ENCODE measurements around the gene MRTFB. TPM values are rescaled to one million over a fixed set of nuclear protein-coding genes. Genes with fewer than 3 reads are reported as not detected.
"Not testable (repeated sequence)": the region's sequence is repeated elsewhere in the genome, so short reads cannot be mapped to it uniquely, and the experiment has no call there.

The MRTFB gene
- total RNA-seq (2014; rRNA removed; shearing (Covaris generic)): 2.6 and 5.1 TPM in 2 replicates
- polyA plus RNA-seq (2015; cell fraction: cytosol; rRNA removed): 4.1 and 4.6 TPM in 2 replicates
- polyA plus RNA-seq (2015; cell fraction: nucleus; rRNA removed): 12.9 and 20.9 TPM in 2 replicates

DNA sequence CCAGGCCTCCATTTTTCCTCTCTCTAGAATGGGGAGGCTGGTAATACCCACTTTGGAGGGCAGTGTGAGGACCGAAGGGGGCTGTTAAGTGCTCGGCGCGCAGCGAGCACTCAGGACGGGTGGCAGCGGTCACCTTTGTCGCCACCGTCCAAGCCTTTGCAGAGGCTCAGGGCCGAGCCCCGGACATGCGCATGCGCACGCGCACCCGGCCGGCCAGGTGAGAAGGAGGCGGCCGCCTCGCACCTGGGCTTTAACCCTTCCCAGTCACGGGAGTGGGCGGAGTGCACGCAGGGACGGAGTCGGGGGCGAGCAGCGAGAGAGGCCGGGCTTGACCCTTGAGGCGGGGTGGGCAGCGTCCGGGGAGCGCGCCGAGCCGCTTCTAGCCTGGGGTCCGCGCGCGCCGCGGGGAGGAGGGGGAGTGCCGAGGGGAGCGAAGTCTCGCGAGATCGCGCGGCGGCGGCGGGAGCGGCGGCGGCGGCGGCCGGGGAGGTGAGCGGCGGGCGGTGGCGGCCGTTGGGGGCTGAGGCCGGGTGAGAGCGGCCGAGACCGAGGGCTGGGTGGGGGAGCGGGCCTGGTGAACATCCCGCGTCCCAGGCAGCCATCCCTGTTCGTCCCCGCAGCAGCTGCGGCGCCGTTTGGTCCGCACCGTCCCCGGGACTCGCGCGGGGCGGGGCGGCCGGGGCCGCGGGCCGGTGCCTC, at the start of gene MRTFB:
TSS of gene MRTFB (plus strand) at position 443 of the 699 bp plus-strand sequence. CDS start 69,288 bp downstream, outside the sequence.
- peak; percentile 37 for DNase-seq (ENCODE audit: low read depth)

DNA sequence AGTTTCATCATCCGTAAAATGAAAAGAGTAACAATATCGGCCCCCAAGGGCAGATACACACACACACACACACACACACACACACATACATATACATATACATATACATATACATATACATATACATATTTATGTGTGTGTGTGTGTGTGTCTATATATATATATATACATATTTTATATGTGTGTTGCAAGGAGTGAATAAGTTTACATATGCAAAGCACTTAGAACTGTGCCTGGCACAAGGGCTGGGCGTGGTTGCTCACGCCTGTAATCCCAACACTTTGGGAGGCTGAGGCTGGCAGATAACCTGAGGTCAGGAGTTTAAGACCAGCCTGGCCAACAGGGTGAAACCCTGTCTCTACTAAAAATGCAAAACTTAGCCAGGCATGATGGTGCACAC, 47.6 kb upstream of the MRTFB start:
- not testable (repeated sequence) for DNase-seq (ENCODE audit: low read depth)

DNA sequence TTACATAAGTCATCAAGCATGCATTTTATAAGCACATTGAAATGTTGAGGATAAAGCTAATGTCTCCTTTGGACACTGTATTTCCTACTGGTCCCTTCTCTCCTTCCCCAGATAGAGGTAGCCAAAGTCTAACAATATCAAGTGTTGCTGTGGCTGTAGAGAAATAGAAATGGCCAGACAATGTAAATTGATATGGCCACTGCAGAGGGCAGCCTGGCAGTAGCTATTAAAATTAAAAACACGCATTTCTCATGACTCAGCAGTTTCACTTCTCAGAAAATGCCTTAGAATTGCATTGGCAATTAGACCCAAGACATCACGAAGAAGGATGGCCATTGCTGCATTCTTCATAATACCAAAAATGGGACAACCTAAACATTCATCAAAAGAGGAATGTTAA, 46.8 kb upstream of the MRTFB start:
- DNase-seq (ENCODE audit: low read depth): peak; percentile 8

DNA sequence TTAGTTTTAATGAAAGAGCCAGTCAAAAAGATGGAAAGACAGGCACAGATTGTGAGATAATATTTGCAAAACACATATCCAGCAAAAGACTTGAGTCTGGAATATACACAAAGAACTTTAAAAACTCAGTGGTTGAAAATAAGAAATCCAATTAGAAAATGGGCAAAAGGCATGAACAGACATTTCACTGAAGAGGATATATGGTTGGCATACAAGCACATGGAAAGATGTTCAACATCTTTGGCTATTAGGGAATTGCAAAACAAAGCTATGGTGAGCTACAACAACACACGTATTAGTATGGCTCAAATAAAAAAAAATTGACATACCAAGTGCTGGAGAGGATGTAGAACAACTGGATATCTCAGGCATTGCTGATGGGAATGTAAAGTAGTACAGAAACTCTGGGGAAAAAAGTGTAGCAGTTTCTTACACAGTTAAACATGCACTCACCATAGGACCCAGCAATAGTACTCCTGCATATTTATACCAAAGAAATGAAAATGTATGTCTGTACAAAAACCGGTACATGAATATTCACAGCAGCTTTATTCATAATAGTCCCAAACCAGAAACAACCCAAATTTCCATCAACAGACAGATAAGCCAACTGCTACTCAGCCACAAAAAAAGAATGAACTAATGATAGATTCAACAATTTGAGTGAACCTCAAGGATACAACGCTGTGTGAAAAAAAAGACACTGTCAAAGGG, 44.4 kb upstream of the MRTFB start:
- DNase-seq (ENCODE audit: low read depth): no peak

GRCh38 chr16:14028202-14028601, 42.9 kb upstream of the MRTFB start:
- no peak for DNase-seq (ENCODE audit: low read depth)

GRCh38 chr16:14029658-14030057, 41.5 kb upstream of the MRTFB start:
- DNase-seq (ENCODE audit: low read depth): no peak

DNA sequence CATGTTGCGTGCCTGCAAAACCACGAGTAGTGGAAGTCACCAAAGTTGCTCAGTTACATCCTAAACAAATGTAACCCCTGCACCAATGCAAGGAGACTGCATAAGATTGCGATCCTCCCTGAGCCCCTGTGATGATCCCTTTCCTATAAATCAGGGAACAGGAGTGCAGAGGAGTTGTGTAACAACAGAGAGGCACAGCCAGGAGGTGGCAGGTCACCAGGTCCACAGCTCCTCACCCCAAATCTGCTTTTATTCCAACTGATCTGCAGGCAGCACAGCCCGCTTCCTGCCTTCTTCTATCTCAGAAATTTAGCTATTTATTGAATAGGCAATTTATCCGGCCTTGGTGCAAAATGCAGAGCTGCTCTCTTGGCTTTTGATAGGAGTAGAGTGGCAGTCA, 36.0 kb upstream of the MRTFB start:
- DNase-seq (ENCODE audit: low read depth): no peak

DNA sequence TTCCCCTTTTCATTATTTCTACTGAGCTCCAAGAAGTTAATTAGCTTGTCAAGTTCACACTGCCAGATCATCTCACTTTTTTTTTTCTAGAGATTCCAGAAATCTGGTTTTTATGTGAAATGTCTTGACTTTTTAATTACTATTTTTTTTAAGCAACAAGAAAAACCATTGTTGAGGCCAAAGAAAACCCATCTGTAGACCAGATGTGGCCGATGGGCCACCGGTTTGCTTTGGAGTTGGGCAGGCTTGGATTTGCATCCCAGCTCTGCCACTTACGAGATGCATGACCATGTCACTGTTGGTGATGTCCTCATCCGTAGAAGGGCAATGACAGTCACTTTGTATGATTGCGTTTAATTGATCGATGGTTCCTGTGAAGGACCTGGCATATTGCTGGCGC, 34.2 kb upstream of the MRTFB start:
- DNase-seq (ENCODE audit: low read depth): no peak

GRCh38 chr16:14037960-14038359, 33.2 kb upstream of the MRTFB start:
- no peak for DNase-seq (ENCODE audit: low read depth)

DNA sequence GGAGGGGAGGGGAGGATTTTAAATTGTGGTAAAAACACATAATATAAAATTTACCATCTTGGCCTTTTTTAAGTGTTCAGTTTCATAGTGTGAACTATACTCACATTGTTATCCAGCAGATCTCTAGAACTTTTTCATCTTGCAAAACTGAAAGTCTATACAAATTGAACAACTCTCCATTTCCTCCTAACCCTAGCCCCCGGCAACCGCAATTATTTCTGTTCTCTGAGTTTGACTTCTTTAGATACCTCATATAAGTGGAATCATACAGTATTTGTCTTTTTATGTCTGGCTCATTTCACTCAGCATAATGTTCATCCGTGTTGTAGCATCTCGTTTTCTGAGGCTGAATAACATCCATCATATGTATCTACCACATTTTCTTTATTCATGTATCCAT, 30.0 kb upstream of the MRTFB start:
- DNase-seq (ENCODE audit: low read depth): no peak

DNA sequence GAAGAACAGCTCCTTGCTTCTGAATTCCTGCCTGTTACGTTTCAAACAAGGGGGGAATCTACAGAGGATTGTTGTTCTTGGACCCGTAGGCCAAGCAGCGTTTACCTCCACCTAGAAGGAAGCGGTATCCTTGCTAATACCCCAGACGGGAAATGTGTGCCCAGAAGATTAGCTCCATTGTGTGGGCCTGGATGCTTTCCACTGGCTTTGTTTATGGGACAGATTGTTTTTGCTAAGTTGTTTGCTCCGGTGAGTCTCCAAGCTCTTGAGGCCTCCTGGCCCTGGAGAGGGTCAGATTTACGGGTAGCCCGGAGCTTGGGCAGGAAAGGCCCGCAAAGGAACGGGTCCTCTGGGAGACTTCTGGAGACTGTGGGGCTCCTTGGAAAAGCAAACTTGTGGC, 28.4 kb upstream of the MRTFB start:
- DNase-seq (ENCODE audit: low read depth): no peak

- DNase-seq (ENCODE audit: low read depth): no peak
These were observed 27.8 kb upstream of the MRTFB start for GRCh38 chr16:14043278-14043677.

DNA sequence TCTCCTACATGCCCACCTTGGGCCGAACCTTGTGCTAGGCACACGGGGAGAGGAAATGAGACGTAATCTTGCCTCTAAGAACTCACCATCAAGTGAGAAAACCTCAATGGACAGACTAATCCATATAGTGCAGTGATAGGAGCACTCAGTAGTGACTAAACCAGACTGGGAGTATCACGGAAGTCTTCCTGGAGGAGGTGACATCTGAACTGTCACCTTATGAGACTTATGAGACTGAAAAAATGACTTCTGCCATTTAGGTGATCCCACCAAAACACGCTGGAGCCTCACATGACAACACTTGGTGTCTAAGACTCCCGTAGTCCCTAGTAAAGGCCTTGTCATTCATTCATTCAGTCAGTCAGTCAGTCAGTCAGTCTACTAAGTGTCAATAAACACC, 27.3 kb upstream of the MRTFB start:
- DNase-seq (ENCODE audit: low read depth): no peak

DNA sequence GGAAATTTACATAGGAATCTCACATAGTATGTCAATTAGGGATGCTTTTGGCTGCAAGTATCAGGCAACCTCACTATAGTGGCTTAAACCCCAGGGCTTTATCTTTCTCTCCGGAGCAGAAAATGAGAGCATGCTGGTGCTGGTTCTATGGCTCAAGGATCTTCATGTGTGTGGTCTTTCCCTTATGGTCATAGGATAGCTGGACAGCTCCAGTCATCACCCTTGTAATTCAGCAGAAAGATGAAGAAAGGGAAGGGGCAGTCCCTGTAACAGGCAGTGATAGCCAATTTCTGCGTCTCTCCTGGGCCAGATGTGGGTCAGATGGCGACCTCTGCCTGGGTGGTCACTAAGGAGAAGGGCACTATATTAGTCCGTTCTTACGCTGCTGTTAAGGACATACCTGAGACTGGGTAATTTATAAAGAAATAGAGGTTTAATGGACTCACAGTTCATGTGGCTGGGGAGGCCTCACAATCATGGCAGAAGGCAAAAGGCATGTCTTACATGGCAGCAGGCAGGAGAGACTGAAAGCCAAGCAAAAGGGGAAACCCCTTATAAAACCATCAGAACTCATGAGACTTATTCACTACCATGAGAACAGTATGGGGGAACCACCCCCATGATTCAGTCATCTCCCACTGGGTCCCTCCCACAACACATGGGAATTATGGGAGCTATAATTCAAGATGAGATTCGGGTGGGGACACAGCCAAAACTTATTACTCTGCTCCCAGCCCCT, 23.8 kb upstream of the MRTFB start:
- not testable (repeated sequence) for DNase-seq (ENCODE audit: low read depth)

GRCh38 chr16:14050291-14051027, 20.7 kb upstream of the MRTFB start:
- peak; percentile 18 for DNase-seq (ENCODE audit: low read depth)

DNA sequence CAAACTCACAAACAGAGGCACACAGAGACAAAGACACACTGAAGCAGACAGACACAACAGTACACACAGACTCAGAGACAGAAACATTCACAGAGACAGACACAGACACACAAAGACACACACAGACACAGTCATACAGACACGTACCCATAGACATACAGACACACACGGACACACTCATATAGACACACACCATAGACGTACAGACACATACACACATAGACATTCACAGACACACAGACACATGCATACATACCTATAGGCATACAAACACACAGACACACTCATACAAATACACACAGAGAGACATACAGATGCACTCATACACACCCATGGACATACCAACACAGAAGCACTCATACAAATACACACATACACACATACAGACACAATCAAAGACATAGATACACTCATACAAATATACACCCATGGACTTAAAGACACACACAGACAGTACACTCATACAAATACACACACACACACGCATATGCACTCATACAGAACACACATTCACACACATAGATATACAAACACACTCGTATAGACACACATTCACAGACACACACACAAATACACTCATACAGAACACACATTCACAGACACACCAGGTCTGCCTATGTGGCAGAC, 19.9 kb upstream of the MRTFB start:
- no peak for DNase-seq (ENCODE audit: low read depth)

DNA sequence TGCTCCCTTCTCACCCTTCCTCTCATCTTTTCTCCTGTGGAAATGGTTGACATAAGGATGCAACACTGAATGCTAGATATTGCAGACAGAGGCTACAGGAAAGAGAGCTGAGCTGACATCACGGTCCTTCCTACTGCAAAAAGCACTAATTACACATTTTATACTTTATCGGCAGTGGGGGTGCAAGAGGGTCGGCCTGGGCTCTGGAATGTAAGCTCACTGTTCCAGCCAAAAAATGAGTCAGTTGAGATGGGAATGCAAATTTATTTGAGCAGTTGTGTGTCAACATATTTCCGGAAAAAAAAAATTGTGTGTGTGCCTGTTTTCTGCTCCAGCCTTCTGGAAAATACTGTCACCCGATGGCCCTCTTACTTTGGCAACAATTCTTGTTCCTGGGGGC, 14.1 kb upstream of the MRTFB start:
- DNase-seq (ENCODE audit: low read depth): peak; percentile 35

DNA sequence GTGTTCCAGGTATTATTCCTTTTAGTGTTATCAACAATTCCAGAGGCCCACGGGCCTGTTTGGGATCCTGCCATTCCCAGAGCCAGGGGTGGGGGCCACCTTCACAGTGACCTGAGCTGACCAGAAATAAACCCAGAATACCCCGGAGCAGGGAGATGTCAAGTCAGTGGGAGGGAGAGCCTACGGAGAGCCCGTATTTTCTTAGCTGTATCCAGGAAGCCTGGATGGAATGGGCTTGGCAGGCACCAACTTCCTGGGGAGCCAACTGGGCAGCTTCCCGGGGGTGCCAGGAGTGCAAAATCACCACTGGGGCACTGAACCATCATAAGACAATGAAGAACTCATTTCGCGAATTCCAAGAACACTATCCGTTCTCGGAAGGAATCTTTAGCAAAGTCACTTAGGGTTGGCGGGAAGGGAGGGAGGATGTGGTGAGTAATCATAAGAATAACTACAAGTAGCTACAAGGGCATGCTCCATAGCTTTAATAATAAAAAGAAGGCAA, 13.2 kb upstream of the MRTFB start:
- DNase-seq (ENCODE audit: low read depth): peak; percentile 33

- DNase-seq (ENCODE audit: low read depth): no peak
These were observed 9.3 kb upstream of the MRTFB start for GRCh38 chr16:14061732-14062259.

DNA sequence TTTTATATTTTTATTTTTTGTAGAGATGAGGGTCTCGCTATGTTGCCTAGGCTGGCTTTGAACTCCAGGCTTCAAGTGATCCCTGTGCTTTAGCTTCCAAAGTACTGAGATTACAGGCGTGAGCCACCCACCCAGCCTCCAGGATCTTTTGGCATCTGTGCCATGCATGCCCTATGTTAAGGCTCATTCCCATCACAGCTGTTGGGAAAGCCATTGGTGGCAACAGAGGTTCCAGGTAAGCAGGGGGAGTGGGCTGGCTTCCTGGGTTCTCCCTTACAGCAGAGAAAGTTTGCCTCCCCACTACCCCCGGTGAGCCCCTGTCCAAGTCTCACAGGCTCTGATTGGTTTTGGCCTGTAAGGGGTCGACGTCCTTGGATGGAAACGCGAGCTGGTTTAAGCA, 8.9 kb upstream of the MRTFB start:
- DNase-seq (ENCODE audit: low read depth): no peak
